HG03432 (cell line): ENCODE data around the gene PSMD13.
A peak's percentile ranks its signal among the peaks of the same experiment; 100 is the strongest.

Experiments
- ATAC-seq: cut with Tn5 transposase; IDR thresholded peaks from one replicate; pipeline ENCODE4 v1.9.1; 2021; ENCODE audit warnings: mild to moderate bottlenecking, moderate library complexity; ENCODE audit not compliant: unreplicated experiment

PSMD13 gene

DNA sequence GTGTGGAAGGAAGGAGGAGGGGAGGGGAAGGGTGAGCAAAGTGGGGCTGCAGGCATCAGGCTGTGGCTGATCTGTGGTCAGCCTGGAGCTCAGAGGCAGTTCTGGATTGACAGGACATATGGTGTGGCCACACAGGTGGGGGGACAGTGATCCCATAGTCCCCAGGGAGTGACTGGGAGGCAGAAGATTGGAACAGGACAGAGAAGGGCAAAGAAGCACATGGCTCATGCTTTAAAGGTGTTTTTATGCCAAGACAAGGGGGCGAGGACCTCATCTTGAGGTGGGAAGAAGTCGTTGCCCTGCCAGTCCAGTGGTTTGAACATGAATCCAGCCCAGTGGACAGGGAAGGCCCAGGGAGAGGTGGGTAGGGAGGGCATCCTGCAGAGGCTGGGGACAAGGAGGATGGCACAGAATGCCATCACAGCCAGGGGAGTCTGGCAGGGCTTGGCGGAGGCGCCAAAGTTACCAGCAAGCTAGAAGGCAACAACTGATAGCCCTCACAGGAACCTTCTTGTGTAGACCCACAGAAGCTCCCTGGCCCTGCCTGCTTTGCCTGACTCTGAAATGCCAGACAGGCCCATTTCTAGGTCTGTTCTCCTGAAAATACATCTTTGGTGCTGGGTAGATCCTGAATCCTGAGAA is 32.7 kb upstream of the PSMD13 start:
- no peak for ATAC-seq

DNA sequence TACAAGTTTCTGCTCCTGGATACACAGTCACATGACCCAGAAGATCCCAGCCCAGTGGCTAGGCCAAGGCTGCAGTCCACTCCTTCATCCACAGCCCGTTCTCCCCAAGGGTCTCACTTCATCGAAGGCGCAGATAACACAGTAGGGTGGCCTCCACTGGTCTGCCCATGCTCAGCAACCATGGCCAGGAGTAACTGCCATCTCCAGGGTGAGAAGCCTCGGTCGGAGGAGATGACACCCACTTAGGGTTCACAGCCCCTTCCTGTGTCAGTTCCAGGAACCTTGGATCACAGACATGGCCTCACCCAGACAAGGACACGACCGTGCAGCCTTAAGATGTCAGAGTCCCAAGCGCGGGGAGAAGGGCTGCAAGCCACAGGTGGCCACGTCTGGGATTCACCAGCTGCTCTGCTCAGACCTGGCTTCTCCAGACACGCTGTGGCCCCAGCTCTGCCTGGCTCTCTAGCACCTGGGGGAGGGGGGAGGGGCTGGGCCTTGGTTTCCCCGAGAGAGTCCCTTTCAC is 32.1 kb upstream of the PSMD13 start:
- no peak for ATAC-seq

DNA sequence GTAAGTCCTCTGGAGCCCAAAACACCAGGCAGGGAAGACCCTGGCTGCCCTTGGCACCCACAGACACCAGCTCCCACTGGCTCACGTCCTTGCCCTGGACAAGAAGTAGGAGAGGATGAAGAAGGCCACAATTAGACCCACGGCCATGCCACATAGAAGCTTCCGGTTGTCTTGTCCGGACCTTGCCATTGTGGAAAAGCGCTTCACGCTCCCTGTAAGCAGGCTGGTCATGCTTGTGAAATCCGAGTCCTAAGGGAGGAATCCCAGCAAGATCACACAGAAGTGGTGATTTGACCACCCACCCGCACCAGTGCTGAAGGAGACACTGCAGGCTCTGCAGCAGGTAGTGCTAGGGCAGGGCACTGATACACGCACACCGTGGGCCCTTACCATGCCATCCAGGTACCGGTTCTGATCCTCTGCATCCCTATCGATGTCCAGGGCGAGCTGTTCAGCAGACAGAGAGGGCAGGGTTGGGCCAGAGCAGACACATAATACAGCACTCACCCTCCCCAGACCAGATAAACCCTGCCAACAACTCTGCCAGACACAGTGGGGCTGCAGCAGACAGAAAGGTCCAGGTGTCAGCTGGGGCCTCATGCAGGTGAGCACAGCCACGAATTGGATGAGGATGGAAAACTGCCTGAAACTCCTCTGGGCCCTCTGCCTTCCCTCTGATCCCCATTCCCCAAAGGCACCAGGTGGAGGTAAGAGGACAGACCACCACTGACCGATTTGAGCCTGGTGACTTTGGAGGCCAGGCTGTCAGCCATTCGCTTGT is 31.4 kb upstream of the PSMD13 start:
- no peak for ATAC-seq

- no peak for ATAC-seq
Measured at GRCh38 chr11:206002-206384, 30.8 kb upstream of the PSMD13 start.

DNA sequence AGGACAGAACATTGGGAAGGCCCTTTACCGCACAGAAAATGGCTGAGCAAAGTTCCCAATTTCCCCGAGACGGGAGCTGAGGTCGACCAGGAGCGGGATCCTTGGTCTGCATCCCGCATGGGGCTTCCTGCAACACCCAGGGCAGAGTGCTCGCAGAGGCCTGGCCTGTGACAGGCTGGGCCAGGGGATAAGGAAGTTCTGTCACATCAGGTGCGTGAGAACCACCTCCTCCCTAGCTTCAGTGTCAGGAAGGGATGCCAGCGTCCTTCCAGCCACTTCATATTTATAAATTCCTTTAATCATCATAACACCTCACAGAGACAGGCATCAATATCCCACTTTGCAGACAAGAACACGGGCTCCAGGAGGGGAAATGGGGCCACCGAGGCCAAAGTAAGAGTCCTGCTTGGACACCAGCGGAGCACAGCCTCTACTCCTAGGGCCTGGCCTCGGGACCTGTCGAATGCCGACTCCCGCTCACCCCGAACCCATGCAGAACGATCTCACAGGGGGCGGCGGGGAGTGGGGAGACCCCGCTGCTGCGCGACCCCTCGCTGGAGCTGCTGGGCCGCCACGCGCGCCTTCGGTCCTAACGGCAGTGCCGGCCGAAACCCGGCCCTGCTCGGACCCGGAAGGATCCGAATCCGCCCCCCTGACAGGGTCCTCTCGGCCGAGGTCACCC is 30.1 kb upstream of the PSMD13 start:
- ATAC-seq = peak; percentile 3

DNA sequence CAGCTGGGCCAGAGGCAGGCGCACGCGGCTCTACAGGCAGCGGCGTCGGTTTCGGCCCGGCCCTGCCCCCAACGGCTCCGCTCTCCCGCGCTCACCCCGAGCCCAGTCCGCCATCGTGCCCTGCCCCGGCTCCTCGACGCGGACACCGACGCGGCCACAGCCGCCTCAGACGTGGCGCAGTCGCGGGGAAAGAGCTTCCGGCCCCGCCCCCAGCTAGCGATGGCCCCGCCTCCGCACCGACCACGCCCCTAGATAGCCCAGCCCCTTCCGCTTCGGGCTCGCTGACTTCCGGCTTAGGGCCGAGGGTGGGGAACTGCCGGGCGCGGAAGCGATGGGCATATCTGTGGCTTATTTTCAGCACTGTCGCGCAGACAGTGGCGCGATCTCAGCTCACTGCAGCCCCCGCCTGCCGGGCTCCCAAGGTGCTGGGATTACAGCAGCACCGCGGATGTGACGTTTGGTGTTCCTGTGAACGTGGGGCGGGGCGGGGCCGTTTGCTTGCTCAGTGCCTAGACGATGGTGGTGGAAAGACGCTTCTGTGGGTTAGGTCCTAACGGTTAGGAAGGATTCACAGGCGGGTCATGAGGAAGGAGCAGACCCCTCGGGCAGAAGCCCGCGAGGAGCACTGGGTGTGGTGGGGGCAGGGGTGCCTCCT is 29.4 kb upstream of the PSMD13 start, which contains the start of the genes BET1L and RIC8A:
BET1L (minus strand) TSS at position 192 of the 655 bp plus-strand sequence; CDS start at position 114, 78 bp downstream.
RIC8A (plus strand) TSS at position 501 of the 655 bp plus-strand sequence. CDS start 1,147 bp downstream, outside the sequence.
- peak; percentile 74 for ATAC-seq

DNA sequence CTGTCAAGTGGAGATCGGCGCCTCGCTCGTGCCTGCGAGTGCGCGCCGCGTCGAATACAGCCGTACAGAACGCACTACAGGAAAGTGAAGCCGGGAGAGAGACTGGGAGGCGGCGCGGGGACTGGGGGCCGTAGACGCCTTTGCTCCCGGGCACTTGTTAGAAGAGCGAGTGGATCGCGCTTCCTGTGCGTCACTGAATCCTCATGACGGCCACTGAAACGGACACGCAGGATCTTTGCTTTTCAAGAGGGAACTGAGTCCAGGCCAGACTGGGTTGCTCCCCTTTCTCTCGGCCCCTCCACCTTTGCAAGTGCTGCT is 29.0 kb upstream of the PSMD13 start:
- no peak for ATAC-seq

GRCh38 chr11:208181-208916 is 28.4 kb upstream of the PSMD13 start:
- ATAC-seq = peak; percentile 45

- no peak for ATAC-seq
Measured at GRCh38 chr11:208917-209260, 27.9 kb upstream of the PSMD13 start.

GRCh38 chr11:209275-210121 is 27.3 kb upstream of the PSMD13 start:
- ATAC-seq = no peak

- ATAC-seq = no peak
Measured at GRCh38 chr11:210122-210802, 26.5 kb upstream of the PSMD13 start.

DNA sequence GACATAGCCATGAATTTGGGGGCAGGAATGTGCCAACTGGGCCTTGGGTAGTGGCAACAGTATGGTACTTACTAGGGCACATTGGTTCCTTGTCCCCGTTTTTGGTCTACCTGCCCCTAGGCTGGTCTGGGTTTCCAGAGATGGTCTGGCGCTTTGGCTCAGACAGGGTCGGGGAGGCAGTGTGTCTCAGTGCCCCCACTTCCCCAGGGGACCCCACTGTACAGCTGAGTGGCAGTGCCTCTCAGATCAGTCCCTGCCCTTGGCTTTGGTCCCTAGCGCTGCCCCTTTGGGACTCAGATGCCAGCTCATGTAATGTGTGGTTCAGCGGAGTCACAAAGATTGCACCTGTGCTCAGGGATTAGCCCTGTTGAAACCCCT is 26.0 kb upstream of the PSMD13 start:
- ATAC-seq = no peak

- ATAC-seq = no peak
Measured at GRCh38 chr11:211295-211694, 25.5 kb upstream of the PSMD13 start.

- ATAC-seq = no peak
Measured at GRCh38 chr11:211741-212140, 25.0 kb upstream of the PSMD13 start.

GRCh38 chr11:212150-213100 is 24.4 kb upstream of the PSMD13 start:
- no peak for ATAC-seq

GRCh38 chr11:213111-213510 is 23.7 kb upstream of the PSMD13 start:
- no peak for ATAC-seq

DNA sequence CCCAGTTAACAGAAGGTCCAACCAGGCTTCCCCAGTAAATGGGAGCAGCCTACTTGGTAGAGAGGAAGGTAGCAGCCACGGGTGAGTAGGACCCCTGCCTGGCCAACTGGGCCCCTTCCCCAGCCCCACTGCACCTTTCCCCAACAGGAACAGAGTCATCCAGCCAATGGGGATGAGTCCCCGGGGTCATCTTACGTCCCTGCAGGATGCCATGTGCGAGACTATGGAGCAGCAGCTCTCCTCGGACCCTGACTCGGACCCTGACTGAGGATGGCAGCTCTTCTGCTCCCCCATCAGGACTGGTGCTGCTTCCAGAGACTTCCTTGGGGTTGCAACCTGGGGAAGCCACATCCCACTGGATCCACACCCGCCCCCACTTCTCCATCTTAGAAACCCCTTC is 22.7 kb upstream of the PSMD13 start:
- no peak for ATAC-seq

DNA sequence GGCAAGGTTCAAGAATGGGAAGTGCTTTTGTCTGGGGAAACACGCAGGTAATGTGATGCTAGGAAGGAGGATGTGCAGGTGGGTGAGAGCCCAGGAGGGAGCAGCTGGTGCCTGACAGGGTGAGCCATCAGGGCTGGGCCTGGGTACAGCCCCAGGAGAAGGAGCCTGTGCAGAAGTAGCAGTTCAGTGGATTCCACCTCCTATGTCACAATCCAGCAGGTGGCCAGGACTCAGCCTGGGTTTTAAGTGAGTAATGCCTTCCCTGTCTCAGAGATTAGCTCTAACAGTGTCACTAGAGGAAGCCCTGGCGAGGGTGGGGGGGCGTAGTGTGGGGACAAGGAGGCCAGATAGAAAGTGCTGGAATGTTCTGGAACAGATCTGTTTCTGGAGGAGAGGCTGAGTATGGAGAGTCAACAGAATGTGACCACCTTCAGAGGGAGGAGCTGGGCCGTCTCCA is 21.2 kb upstream of the PSMD13 start:
- ATAC-seq = no peak
